Left ventricle myocardium inferior (tissue), 1 donor: ENCODE measurements around the gene CACNA1C. TPM values are rescaled to one million over a fixed set of nuclear protein-coding genes. Genes with fewer than 3 reads are reported as not detected.

Experiments
- DNase-seq: peaks from one replicate; pipeline ENCODE4 v3.0.0-alpha.2; 2020
- H3K27ac ChIP-seq: fragments of 200-600 bp; replicated peaks from 2 replicates; pipeline ENCODE4 v1.8.0; 2021
- H3K27me3 ChIP-seq: fragments of 200-600 bp; 2 replicates; pipeline ENCODE4 v1.8.0; 2021; ENCODE audit warnings: low read depth
- H3K36me3 ChIP-seq: fragments of 200-600 bp; 2 replicates; pipeline ENCODE4 v1.8.0; 2021
- H3K4me1 ChIP-seq: fragments of 200-600 bp; 2 replicates; pipeline ENCODE4 v1.8.0; 2021
- H3K4me3 ChIP-seq: fragments of 200-600 bp; 2 replicates; pipeline ENCODE4 v1.8.0; 2021; ENCODE audit warnings: mild to moderate bottlenecking, moderate library complexity
- H3K9me3 ChIP-seq: fragments of 200-600 bp; replicated peaks from 2 replicates; pipeline ENCODE4 v1.8.0; 2021
- intact Hi-C: fragments of 100-400 bp; cut with micrococcal nuclease; formaldehyde crosslinking; loops from one replicate; pipeline ENCODE4 v1.11.0; 2022
- total RNA-seq: library from RNA; stranded (reverse); fragmentation: NEBNext Ultra II Directional; extraction: Animal tissue kit (Norgen Biotek cat#: 25700); gene quantifications from one replicate; pipeline ENCODE4 v1.2.1, GENCODE V29; 2021
- TF ChIP-seq, protein P1 (sequence below): fragments of 200-600 bp; IDR thresholded peaks from 2 replicates; pipeline ENCODE4 v1.8.0; 2021; ENCODE audit warnings: antibody characterized with exemption, mild to moderate bottlenecking, borderline replicate concordance
- donor health status: DM: no; HTN: yes; CAD: no; lungs with severe emphysema.

CACNA1C gene
- total RNA-seq, 1 donor from 2014 or later = 137 TPM

DNA sequence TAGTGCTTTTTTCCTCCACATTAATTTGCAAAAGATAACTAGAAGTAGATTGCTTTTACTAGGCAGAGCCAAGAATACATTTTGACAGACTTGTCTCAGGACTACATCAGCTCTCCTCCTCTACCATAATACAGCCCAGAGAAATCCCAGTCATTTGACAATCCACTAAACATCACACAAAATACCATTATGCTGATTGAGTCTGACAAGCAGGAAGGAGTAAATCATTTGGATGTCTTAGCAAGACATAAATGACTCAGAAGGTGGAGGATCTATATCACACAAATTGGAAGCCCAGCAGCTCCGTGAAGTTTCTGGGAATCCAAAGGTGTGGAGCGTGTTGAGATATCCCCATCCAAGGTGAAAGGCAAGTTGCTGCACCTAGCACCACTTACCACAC is 666.6 kb downstream of the CACNA1C start:
- H3K4me3 ChIP-seq = no peak overlapping the region
- H3K9me3 ChIP-seq = no peaks in the 10 kb centered on the region
- no peaks in the 10 kb centered on the region for H3K36me3 ChIP-seq
- H3K4me1 ChIP-seq = no peaks in the 10 kb centered on the region
- H3K27ac ChIP-seq = no peak overlapping the region
- intact Hi-C loops = no loop called here
- peaks cover 54% of the 10 kb centered on the region for H3K27me3 ChIP-seq
- no peak for DNase-seq
- TF ChIP-seq, protein P1, sequence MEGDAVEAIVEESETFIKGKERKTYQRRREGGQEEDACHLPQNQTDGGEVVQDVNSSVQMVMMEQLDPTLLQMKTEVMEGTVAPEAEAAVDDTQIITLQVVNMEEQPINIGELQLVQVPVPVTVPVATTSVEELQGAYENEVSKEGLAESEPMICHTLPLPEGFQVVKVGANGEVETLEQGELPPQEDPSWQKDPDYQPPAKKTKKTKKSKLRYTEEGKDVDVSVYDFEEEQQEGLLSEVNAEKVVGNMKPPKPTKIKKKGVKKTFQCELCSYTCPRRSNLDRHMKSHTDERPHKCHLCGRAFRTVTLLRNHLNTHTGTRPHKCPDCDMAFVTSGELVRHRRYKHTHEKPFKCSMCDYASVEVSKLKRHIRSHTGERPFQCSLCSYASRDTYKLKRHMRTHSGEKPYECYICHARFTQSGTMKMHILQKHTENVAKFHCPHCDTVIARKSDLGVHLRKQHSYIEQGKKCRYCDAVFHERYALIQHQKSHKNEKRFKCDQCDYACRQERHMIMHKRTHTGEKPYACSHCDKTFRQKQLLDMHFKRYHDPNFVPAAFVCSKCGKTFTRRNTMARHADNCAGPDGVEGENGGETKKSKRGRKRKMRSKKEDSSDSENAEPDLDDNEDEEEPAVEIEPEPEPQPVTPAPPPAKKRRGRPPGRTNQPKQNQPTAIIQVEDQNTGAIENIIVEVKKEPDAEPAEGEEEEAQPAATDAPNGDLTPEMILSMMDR = no peak

DNA sequence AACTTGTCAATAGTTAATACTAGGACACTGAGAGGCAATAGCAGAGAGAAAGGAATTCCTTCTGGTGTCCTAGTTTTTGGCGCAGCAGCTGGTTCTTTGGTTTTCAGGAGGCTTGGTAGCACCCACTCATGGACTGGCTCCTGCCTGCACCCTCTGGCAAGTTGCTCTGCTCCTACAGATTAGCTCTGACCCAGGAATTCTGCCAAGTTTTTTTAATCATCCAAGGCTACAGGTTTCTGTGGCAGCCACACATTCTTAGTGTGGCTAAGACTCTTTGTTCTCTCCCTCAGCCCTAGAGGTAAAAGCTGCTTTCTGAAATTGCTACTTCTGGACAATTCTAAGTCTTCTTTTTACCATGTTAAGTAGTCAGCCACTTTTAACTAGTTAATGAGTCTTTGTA is 670.0 kb downstream of the CACNA1C start:
- Histone ChIP-seq H3K27me3 (peaks cover 49% of the 10 kb centered on the region), H3K4me1 (no peaks in the 10 kb centered on the region), H3K4me3 (no peak overlapping the region), H3K9me3 (no peaks in the 10 kb centered on the region), H3K27ac (no peak overlapping the region), H3K36me3 (no peaks in the 10 kb centered on the region)
- no peak for DNase-seq
- intact Hi-C loops = no loop called here
- TF ChIP-seq, protein P1 = no peak

DNA sequence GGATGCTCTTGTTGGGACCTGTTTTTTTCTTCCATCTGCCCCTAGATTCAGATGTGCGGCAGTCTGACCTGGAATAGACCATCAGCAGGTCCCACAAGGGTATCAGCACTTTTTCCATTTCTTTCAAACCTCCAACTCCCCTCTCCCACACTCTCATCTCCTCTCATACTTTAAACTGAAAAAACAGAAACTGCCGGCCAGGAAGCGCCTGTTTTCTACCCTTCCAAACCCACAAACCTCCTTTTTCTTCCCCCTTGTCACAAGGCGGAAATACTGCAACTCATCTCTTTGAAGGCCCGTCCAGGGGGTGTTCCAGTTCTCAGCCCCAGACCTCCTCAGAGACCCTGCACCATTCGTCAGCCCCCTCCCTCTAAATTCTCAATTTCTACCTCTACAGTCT is 679.5 kb downstream of the CACNA1C start:
- intact Hi-C loops = no loop called here
- TF ChIP-seq, protein P1 = no peak
- no peak overlapping the region for H3K4me3 ChIP-seq
- DNase-seq = no peak
- peaks cover 69% of the 10 kb centered on the region for H3K27me3 ChIP-seq
- no peak overlapping the region for H3K27ac ChIP-seq
- H3K4me1 ChIP-seq = no peaks in the 10 kb centered on the region
- H3K9me3 ChIP-seq = no peaks in the 10 kb centered on the region
- no peaks in the 10 kb centered on the region for H3K36me3 ChIP-seq

DNA sequence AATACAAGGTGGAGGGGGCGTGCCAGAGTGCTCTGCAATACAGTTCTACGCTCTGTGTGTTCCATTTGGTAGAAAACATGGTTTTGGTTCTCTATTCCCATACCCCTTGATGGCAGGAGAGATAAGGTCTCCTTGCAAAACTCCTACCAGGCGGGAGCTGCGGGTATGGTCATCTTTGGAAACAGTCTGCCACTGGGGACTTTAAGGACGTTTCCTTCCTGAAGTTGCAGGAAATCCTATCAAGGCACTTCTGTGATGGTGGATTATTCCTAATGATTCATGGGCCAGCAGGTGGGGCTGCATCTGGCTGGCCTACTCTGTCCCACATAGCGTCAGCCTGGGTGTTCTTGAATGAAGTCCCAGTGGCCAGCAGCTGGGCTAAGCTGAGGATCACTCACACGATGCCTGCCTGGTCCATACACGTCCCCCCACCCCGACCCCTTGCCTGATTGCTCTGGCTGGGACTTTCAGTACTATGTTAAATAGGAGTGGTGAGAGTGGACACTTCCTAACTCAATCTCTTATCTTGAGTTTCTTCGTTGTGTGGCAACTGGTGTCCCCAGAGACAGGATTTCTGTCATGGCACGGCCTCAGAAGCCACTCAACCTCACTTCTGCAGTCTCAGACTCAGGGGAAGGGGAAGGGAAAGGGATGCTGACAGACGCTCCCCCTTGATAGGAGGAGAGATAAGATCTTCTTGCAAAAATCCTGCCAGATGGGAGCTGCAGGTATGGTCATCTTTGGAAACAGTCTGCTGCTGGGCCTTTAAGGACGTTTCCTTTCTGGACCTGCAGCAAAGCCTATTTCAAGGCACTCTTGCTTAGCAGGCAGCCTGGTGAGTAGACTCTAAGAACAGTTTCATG is 680.9 kb downstream of the CACNA1C start:
- H3K27me3 ChIP-seq = peaks cover 56% of the 10 kb centered on the region
- H3K4me1 ChIP-seq = no peaks in the 10 kb centered on the region
- DNase-seq = no peak
- no peaks in the 10 kb centered on the region for H3K9me3 ChIP-seq
- H3K4me3 ChIP-seq = no peak overlapping the region
- no peaks in the 10 kb centered on the region for H3K36me3 ChIP-seq
- intact Hi-C loops = no loop called here
- TF ChIP-seq, protein P1 = peak; percentile 13
- no peak overlapping the region for H3K27ac ChIP-seq

DNA sequence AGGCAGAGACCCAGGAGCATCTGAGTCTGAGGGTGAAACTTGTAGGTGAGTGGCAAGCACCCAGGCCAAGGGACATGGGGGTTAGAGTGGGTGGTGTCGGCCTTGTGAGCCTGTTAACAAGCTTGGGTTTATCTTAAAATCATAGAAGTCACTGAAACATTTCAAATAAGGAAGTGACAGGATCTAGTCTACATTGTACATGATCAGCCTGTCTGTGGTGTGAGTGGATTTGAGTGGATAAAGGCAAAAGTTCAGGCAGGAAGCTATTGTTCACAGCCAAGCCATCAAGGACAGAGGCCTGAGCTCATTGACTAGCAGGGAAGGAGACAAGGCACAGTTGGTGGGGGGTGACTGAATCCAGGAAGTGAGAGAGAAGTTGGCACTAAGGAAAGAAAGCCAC is 682.6 kb downstream of the CACNA1C start:
- intact Hi-C loops = no loop called here
- TF ChIP-seq, protein P1 = no peak
- H3K4me1 ChIP-seq = no peaks in the 10 kb centered on the region
- H3K27ac ChIP-seq = no peak overlapping the region
- peaks cover 47% of the 10 kb centered on the region for H3K27me3 ChIP-seq
- H3K36me3 ChIP-seq = no peaks in the 10 kb centered on the region
- H3K4me3 ChIP-seq = no peak overlapping the region
- DNase-seq = no peak
- no peaks in the 10 kb centered on the region for H3K9me3 ChIP-seq
